K562 (cell line): ENCODE data around the gene UBR3. TPM values are rescaled to one million over a fixed set of nuclear protein-coding genes. Genes with fewer than 3 reads are reported as not detected.

Experiments used
- ADNP ChIP-seq: fragments of 200-800 bp; sonication (Bioruptor generic); IDR thresholded peaks from 2 replicates; pipeline ENCODE4 v1.6.1; 2016; ENCODE audit warnings: missing genetic modification characterization, missing compliant biosample characterization
- ILK ChIP-seq: fragments of 450-650 bp; IDR thresholded peaks from 2 replicates; pipeline ENCODE4 v1.6.1; 2016; ENCODE audit warnings: missing genetic modification characterization, low read depth, mild to moderate bottlenecking, missing compliant biosample characterization, moderate library complexity, borderline replicate concordance
- NFE2 ChIP-seq: IDR thresholded peaks from 2 replicates; pipeline ENCODE4 v1.6.1; 2014; ENCODE audit warnings: antibody characterized with exemption, low read depth
- RBM22 ChIP-seq: fragments of 200-400 bp; formaldehyde crosslinking; IDR thresholded peaks from 2 replicates; pipeline ENCODE4 v1.6.1; 2018; ENCODE audit warnings: low read length, low read depth; ENCODE audit not compliant: poor library complexity, severe bottlenecking
- ZNF133 ChIP-seq: fragments of 250-450 bp; sonication (Bioruptor Pico); IDR thresholded peaks from 2 replicates; pipeline ENCODE4 v1.4.0; 2020; ENCODE audit warnings: mild to moderate bottlenecking
- ZNF165 ChIP-seq: fragments of 250-450 bp; sonication (Bioruptor Pico); IDR thresholded peaks from 2 replicates; pipeline ENCODE4 v1.4.0; 2020; ENCODE audit warnings: borderline replicate concordance
- ZNF311 ChIP-seq: fragments of 250-450 bp; sonication (Bioruptor Pico); IDR thresholded peaks from 2 replicates; pipeline ENCODE4 v1.4.0; 2020; ENCODE audit warnings: mild to moderate bottlenecking, moderate library complexity
- polyA plus RNA-seq, 8 experiments: library from polyadenylated mRNA; depleted of rRNA in 4 of 8; stranded (reverse) in 5 of 8; unstranded in 3 of 8; fragments of >200 nt; fragmentation: Nextera tagmentation in 2 of 8; fragmentation: Illumina TruSeq in 1 of 8; extraction: Ambion mirVana in 2 of 8; extraction: Trizol in 1 of 8; gene quantifications; 2 replicates each; pipeline versions ENCODE4 v1.2.1 to v1.2.3, GENCODE V29; 2011 to 2014; ENCODE audit warnings: inconsistent platforms in 1 of 8, missing spikeins in 1 of 8
- total RNA-seq, 7 experiments: library from RNA; depleted of rRNA in 6 of 7; stranded (reverse); fragments of >200 nt in 6 of 7; fragmentation: Illumina TruSeq in 2 of 7; extraction: Trizol in 2 of 7; gene quantifications; 2 replicates each; pipeline versions ENCODE4 v1.2.1 to v1.2.3, GENCODE V29; 2011 to 2021; ENCODE audit warnings: low replicate concordance in 1 of 7
- TF ChIP-seq, protein P1 (sequence below): sonication (generic); formaldehyde crosslinking; IDR thresholded peaks from 2 replicates; pipeline ENCODE4 v1.9.0; 2022; ENCODE audit warnings: mild to moderate bottlenecking, missing genetic modification reagents
- TF ChIP-seq, protein P2 (sequence below): fragments of 250-450 bp; sonication (Bioruptor Pico); IDR thresholded peaks from 2 replicates; pipeline ENCODE4 v1.8.0; 2021; ENCODE audit warnings: borderline replicate concordance, mild to moderate bottlenecking, moderate library complexity; ENCODE audit not compliant: poor library complexity, severe bottlenecking
- TF ChIP-seq, protein P3 (sequence below): fragments of 450-650 bp; IDR thresholded peaks from 2 replicates; pipeline ENCODE4 v1.6.1; 2016; ENCODE audit warnings: low read depth
- TF ChIP-seq, protein P4 (sequence below), 2 experiments: fragments of 450-650 bp; IDR thresholded peaks; 2 replicates each; pipeline ENCODE4 v1.6.1; 2018; ENCODE audit warnings: mild to moderate bottlenecking in 2 of 2, low read depth in 1 of 2; ENCODE audit not compliant: partially characterized antibody in 2 of 2

The UBR3 gene
- total and polyA plus RNA-seq, 9 of the 15 experiments (the other 6 are each of a cell fraction or from before 2014, with no cell fraction given) = 14.4 to 63.5 (median 40.4) TPM

DNA sequence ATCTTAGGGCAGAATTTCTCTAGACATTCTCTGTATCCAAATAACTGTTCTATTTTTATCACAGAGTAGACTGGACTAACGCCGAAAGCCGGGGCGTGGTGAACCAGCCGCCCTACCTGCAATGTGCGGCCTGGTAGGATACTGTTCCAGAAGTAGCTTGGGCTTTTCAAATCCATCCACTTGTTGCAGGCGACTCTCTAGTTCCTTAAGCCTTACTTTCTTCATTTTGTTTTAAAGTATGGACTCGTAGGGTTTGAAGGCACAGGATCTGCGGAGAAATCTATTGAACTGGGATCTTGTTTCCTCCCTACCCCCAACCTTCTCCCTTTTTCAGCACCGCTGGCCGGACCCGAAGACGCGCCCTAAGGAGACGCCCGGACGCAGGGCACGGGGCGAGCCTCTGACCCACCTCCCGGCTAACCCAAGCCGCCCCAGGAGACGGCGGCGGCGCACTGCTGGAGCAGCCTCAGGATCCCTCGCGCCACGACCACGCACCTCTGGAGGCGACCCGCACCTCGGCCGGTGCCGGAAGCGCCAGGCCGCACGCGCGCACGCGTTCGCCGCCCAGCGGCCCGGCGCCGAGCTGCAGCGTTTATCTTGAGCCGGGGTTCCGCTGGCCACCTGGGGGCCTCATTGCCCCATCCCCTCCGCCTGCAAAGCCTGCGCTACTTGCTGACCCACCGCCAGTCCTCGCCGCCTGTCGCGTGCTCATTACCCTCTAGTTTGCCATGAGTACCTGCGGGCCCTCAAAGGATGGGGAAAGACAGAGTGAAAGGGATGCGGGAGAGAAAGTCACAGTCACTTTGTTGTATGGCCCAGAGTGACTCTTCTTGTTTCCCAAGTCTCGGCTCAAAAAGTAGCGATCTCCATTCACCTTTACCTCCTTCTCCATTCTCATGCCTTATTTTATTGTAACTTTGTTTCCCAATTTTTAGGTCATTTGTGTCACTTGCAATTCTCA, 2.6 kb upstream of the UBR3 start, which contains the start of gene METTL5 (continued):
- TF ChIP-seq ILK (tag) (no peak), ZNF311 (CRISPR knock-in tag) (no peak), ZNF133 (CRISPR knock-in tag) (no peak; the same call in 1 of the 2 replicates), NFE2 (no peak; the same call in 1 of the 2 replicates), ZNF165 (CRISPR knock-in tag) (no peak; the same call in 1 of the 2 replicates), ADNP (tag) (no peak), RBM22 (peak; percentile 55)
- TF ChIP-seq, protein P1, sequence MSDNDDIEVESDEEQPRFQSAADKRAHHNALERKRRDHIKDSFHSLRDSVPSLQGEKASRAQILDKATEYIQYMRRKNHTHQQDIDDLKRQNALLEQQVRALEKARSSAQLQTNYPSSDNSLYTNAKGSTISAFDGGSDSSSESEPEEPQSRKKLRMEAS (CRISPR knock-in tag) = peak; percentile 92
- TF ChIP-seq, protein P2, sequence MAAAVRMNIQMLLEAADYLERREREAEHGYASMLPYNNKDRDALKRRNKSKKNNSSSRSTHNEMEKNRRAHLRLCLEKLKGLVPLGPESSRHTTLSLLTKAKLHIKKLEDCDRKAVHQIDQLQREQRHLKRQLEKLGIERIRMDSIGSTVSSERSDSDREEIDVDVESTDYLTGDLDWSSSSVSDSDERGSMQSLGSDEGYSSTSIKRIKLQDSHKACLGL (CRISPR knock-in tag) = no peak
- TF ChIP-seq, protein P3, sequence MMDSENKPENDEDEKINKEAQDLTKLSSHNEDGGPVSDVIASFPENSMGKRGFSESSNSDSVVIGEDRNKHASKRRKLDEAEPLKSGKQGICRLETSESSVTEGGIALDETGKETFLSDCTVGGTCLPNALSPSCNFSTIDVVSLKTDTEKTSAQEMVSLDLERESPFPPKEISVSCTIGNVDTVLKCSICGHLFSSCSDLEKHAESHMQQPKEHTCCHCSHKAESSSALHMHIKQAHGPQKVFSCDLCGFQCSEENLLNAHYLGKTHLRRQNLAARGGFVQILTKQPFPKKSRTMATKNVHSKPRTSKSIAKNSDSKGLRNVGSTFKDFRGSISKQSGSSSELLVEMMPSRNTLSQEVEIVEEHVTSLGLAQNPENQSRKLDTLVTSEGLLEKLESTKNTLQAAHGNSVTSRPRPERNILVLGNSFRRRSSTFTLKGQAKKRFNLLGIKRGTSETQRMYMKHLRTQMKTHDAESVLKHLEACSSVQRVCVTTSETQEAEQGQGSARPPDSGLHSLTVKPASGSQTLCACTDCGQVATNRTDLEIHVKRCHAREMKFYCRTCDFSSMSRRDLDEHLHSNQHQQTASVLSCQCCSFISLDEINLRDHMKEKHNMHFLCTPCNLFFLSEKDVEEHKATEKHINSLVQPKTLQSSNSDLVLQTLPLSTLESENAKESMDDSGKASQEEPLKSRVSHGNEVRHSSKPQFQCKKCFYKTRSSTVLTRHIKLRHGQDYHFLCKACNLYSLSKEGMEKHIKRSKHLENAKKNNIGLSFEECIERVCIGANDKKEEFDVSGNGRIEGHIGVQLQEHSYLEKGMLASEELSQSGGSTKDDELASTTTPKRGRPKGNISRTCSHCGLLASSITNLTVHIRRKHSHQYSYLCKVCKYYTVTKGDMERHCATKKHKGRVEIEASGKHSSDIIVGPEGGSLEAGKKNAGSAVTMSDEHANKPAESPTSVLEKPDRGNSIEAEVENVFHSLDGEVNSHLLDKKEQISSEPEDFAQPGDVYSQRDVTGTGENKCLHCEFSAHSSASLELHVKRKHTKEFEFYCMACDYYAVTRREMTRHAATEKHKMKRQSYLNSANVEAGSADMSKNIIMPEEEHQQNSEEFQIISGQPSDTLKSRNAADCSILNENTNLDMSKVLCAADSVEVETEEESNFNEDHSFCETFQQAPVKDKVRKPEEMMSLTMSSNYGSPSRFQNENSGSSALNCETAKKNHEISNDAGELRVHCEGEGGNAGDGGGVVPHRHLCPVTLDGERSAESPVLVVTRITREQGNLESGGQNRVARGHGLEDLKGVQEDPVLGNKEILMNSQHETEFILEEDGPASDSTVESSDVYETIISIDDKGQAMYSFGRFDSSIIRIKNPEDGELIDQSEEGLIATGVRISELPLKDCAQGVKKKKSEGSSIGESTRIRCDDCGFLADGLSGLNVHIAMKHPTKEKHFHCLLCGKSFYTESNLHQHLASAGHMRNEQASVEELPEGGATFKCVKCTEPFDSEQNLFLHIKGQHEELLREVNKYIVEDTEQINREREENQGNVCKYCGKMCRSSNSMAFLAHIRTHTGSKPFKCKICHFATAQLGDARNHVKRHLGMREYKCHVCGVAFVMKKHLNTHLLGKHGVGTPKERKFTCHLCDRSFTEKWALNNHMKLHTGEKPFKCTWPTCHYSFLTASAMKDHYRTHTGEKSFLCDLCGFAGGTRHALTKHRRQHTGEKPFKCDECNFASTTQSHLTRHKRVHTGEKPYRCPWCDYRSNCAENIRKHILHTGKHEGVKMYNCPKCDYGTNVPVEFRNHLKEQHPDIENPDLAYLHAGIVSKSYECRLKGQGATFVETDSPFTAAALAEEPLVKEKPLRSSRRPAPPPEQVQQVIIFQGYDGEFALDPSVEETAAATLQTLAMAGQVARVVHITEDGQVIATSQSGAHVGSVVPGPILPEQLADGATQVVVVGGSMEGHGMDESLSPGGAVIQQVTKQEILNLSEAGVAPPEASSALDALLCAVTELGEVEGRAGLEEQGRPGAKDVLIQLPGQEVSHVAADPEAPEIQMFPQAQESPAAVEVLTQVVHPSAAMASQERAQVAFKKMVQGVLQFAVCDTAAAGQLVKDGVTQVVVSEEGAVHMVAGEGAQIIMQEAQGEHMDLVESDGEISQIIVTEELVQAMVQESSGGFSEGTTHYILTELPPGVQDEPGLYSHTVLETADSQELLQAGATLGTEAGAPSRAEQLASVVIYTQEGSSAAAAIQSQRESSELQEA = no peak
- TF ChIP-seq, protein P4, sequence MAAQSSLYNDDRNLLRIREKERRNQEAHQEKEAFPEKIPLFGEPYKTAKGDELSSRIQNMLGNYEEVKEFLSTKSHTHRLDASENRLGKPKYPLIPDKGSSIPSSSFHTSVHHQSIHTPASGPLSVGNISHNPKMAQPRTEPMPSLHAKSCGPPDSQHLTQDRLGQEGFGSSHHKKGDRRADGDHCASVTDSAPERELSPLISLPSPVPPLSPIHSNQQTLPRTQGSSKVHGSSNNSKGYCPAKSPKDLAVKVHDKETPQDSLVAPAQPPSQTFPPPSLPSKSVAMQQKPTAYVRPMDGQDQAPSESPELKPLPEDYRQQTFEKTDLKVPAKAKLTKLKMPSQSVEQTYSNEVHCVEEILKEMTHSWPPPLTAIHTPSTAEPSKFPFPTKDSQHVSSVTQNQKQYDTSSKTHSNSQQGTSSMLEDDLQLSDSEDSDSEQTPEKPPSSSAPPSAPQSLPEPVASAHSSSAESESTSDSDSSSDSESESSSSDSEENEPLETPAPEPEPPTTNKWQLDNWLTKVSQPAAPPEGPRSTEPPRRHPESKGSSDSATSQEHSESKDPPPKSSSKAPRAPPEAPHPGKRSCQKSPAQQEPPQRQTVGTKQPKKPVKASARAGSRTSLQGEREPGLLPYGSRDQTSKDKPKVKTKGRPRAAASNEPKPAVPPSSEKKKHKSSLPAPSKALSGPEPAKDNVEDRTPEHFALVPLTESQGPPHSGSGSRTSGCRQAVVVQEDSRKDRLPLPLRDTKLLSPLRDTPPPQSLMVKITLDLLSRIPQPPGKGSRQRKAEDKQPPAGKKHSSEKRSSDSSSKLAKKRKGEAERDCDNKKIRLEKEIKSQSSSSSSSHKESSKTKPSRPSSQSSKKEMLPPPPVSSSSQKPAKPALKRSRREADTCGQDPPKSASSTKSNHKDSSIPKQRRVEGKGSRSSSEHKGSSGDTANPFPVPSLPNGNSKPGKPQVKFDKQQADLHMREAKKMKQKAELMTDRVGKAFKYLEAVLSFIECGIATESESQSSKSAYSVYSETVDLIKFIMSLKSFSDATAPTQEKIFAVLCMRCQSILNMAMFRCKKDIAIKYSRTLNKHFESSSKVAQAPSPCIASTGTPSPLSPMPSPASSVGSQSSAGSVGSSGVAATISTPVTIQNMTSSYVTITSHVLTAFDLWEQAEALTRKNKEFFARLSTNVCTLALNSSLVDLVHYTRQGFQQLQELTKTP (IDR thresholded peaks at IDR 0.05; ENCODE audit: low read depth in 1 of 2, partially characterized antibody in 2 of 2) = peak in 1 of 2 experiments; percentile 20
